KMS-11 (cell line): Measurements from ENCODE around the gene DSCAML1.

Experiments
- H2AFZ ChIP-seq: fragments of 200-600 bp; sonication (generic); 2 replicates; pipeline ENCODE4 v1.6.1; 2016; ENCODE audit warnings: antibody characterized with exemption, mixed run types, low read depth
- H3K27ac ChIP-seq: fragments of 200-600 bp; sonication (generic); 2 replicates; pipeline ENCODE4 v1.6.1; 2016; ENCODE audit warnings: mild to moderate bottlenecking, mixed run types
- H3K27me3 ChIP-seq: fragments of 200-600 bp; sonication (generic); 2 replicates; pipeline ENCODE4 v1.6.1; 2017; ENCODE audit warnings: mild to moderate bottlenecking, low read depth, mixed run types, moderate library complexity; ENCODE audit not compliant: insufficient read depth
- H3K36me3 ChIP-seq: fragments of 200-600 bp; sonication (generic); 2 replicates; pipeline ENCODE4 v1.6.1; 2017; ENCODE audit warnings: mild to moderate bottlenecking, mixed run types; ENCODE audit not compliant: insufficient read depth
- H3K4me1 ChIP-seq: fragments of 200-600 bp; sonication (generic); 2 replicates; pipeline ENCODE4 v1.6.1; 2016; ENCODE audit warnings: mild to moderate bottlenecking, low read depth, mixed run types; ENCODE audit not compliant: poor library complexity, severe bottlenecking
- H3K4me2 ChIP-seq: fragments of 200-600 bp; sonication (generic); 2 replicates; pipeline ENCODE4 v1.7.0; 2016; ENCODE audit warnings: mild to moderate bottlenecking, mixed run types
- H3K4me3 ChIP-seq: fragments of 200-600 bp; sonication (generic); IDR thresholded peaks from 2 replicates; pipeline ENCODE4 v1.6.1; 2017; ENCODE audit warnings: low read depth, low read length, mixed read lengths; ENCODE audit not compliant: insufficient read depth
- H3K79me2 ChIP-seq: fragments of 200-600 bp; sonication (generic); 2 replicates; pipeline ENCODE4 v1.6.1; 2016; ENCODE audit warnings: low read depth, mixed run types; ENCODE audit not compliant: insufficient read depth
- H3K9ac ChIP-seq: fragments of 200-600 bp; sonication (generic); 2 replicates; pipeline ENCODE4 v1.6.1; 2016; ENCODE audit warnings: mild to moderate bottlenecking, mixed run types
- H4K20me1 ChIP-seq: fragments of 200-600 bp; sonication (generic); 2 replicates; pipeline ENCODE4 v1.6.1; 2016; ENCODE audit warnings: mild to moderate bottlenecking, mixed run types; ENCODE audit not compliant: insufficient read depth
- CTCF ChIP-seq: fragments of 200-600 bp; sonication (generic); conservative IDR thresholded peaks from 2 replicates; pipeline ENCODE4 v1.6.1; 2017; ENCODE audit warnings: low read depth, mild to moderate bottlenecking, antibody characterized with exemption, low read length, moderate library complexity, mixed read lengths

Gene DSCAML1

GRCh38 chr11:117838901-117839300 is 41.9 kb upstream of the DSCAML1 start:
- Histone ChIP-seq H3K4me3 (no peak overlapping the region), H4K20me1 (no peaks in the 10 kb centered on the region), H3K36me3 (no peaks in the 10 kb centered on the region), H3K79me2 (no peaks in the 10 kb centered on the region), H3K4me1 (no peaks in the 10 kb centered on the region), H3K27me3 (no peaks in the 10 kb centered on the region; the same call in 1 of the 2 replicates), H3K4me2 (no peak overlapping the region), H2AFZ (no peak overlapping the region), H3K27ac (no peak overlapping the region), H3K9ac (no peak overlapping the region)
- TF ChIP-seq CTCF, result no peak

GRCh38 chr11:117837791-117838190 is 40.8 kb upstream of the DSCAML1 start:
- Histone ChIP-seq H4K20me1 (no peaks in the 10 kb centered on the region), H3K9ac (no peak overlapping the region), H3K4me1 (no peaks in the 10 kb centered on the region), H2AFZ (no peak overlapping the region), H3K27ac (no peak overlapping the region), H3K36me3 (no peaks in the 10 kb centered on the region), H3K27me3 (no peaks in the 10 kb centered on the region; the same call in 1 of the 2 replicates), H3K4me2 (no peak overlapping the region), H3K4me3 (no peak overlapping the region), H3K79me2 (no peaks in the 10 kb centered on the region)
- TF ChIP-seq CTCF, result no peak

- TF ChIP-seq CTCF, result no peak
- no peaks in the 10 kb centered on the region for H4K20me1 ChIP-seq
- H3K4me3 ChIP-seq, result no peak overlapping the region
- H3K27me3 ChIP-seq, result no peaks in the 10 kb centered on the region; the same call in 1 of the 2 replicates
- no peak overlapping the region for H3K9ac ChIP-seq
- H3K79me2 ChIP-seq, result no peaks in the 10 kb centered on the region
- no peak overlapping the region for H2AFZ ChIP-seq
- no peaks in the 10 kb centered on the region for H3K36me3 ChIP-seq
- no peak overlapping the region for H3K27ac ChIP-seq
- no peak overlapping the region for H3K4me2 ChIP-seq
- no peaks in the 10 kb centered on the region for H3K4me1 ChIP-seq
These were observed 40.2 kb upstream of the DSCAML1 start for GRCh38 chr11:117837070-117837776.

GRCh38 chr11:117836077-117836960 is 39.3 kb upstream of the DSCAML1 start:
- no peaks in the 10 kb centered on the region for H3K4me1 ChIP-seq
- no peak overlapping the region for H3K27ac ChIP-seq
- no peaks in the 10 kb centered on the region for H3K79me2 ChIP-seq
- TF ChIP-seq CTCF, result no peak
- H3K4me2 ChIP-seq, result no peak overlapping the region
- no peak overlapping the region for H3K4me3 ChIP-seq
- no peak overlapping the region for H3K9ac ChIP-seq
- no peak overlapping the region for H2AFZ ChIP-seq
- no peaks in the 10 kb centered on the region; the same call in 1 of the 2 replicates for H3K27me3 ChIP-seq
- H4K20me1 ChIP-seq, result no peaks in the 10 kb centered on the region
- no peaks in the 10 kb centered on the region for H3K36me3 ChIP-seq
